HG03460 (cell line): ENCODE data around the gene SMAD3.
A peak's percentile ranks its signal among the peaks of the same experiment; 100 is the strongest.
"Not testable (repeated sequence)": the region's sequence is repeated elsewhere in the genome, so short reads cannot be mapped to it uniquely, and the experiment has no call there.

Source experiments
- ATAC-seq: cut with Tn5 transposase; IDR thresholded peaks from one replicate; pipeline ENCODE4 v1.9.1; 2021; ENCODE audit not compliant: unreplicated experiment

The SMAD3 gene

DNA sequence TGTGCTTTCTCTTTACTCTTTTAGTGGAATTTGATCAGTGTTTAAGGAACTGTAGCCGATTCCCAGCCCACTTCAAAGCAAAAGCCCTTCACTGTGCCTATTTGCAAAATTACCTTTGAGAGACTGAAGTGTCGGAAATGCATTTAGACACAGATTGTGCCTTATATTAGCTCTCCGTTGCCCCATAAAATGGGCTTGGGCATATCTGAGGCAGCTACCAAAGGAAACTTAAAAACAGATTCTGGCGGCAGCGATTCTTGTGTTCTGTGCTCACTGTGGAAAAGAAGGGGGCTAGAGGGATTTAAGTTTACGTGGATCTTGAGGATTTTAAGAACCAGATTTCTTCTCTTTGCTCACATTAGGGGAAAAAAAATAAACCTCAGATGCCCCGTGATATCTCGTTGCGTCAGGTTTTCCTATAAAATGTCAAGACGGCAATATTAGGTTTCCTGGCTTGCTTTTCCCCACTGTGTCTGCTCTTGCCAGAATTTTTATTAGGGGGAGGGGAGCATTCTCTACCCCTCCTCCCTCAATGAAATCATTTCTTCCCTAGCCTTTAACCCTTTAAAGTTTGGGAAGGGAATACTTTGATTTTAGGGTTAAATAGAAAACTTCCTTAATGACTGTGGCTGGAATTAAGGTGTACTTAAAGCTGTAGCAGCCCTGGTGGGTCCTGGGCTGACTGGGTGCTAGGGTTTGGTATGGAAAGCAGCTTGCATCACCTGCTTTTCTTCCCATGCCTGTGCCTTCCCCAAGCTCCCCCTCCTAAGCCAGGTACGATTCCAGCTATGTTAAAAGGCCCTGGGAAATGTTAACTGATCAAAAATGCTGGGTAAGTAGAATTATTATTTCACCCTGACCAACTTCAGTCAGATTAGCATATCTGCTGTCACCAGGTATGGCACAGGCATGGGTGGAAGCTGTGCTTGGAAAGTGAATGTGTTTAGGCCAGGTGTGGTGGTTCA, 73.8 kb downstream of the SMAD3 start:
- ATAC-seq = no peak

DNA sequence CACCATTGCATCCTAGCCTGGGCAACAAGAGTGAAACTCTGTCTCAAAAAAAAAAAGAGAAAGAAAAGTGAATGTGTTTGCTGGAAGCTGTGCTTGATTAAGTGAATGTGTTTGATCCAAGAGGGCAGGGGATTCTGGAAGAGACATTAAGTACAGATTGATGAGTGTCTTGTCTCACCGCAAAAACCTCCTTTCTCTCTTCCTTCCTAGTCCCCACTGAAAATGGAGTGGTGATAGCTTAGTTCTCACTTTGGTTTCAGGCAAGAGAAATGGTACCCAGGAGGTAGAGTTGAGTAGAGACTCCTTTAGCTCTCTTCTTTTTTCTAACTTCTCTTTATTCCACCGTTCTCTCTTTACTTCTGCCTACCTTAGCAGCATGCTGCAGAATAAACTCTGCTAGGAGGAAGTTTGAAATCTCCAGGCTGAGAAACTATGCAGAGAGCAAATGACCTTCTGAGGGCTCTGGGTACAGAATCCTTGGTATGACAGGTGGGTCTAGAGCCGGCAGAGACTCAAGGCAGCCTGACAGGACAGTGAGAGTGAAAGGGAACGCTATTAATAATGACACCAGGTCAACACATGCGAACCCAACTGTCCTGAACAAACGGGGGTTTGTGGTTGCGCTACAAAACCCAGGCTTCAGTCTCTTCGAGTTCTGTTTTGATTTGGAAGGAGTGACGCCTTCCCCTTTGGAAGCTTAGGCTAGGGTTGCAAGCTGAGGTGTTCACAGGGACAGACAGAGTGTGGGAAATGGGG, 74.9 kb downstream of the SMAD3 start:
- ATAC-seq = peak; percentile 61

DNA sequence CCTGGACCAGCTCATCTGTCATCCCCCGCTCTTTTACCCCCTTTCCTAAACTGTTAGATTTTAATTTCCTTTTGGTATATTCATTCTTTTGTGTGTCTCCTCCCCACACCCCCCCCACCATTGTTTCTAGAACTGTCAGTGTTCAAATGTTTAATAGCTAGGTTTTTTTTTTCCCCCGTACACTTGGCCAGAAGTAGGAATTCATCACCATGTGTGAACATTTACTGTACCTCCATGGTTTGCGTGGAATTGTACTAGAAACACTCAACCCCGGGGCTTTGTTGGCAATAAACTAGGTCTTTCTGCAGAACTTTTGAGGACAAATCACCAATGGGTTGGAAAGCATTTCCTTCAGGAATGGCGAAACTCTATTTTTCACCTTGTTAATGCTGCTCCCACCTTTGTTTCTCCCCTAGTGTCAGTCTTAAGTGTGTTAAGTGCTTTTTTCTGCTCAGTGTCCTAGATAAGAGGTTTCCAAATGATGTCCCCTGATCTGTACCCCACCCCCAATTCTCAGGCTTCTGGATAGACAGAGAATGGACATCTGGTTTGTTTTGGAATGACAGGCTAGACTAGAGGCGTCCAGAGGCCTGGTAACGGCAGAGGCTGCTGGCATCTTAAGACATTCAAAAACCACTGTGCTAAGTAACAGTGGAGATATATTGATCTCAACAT, 76.8 kb downstream of the SMAD3 start:
- ATAC-seq = no peak

DNA sequence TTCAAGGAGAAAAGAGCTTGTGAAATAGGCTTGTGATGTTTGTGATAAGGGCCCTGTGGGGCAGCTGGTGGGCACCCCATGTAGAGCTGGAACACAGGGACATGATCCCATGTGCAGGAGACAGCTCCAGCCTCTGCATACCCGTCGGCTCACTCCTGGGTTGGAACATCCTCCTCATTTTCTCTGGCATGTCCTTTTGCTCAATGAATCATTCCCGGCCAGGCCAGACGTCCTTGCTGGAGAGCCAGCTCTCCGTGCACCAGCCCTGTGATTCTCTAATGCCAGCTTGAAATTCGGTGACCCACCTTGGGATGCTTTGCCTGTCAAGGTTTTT, 77.3 kb downstream of the SMAD3 start:
- ATAC-seq = no peak

- no peak for ATAC-seq
Measured at GRCh38 chr15:67143646-67144045, 78.2 kb downstream of the SMAD3 start.

GRCh38 chr15:67144609-67145311, 79.4 kb downstream of the SMAD3 start:
- ATAC-seq = no peak

DNA sequence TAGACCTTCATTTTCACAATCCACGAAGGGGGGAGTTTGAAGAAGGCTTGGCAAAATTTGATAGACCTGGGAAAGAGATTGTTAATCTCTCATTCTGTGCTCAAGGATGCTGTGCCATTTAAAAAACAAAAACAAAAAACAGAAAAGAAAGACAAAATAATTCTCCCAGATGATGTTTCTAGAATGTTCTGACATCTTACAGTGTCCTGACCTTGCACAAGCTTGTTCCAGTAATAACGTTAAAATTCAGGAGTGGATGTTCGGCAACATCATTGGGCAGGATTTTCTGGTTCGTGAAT, 79.9 kb downstream of the SMAD3 start:
- ATAC-seq = no peak

DNA sequence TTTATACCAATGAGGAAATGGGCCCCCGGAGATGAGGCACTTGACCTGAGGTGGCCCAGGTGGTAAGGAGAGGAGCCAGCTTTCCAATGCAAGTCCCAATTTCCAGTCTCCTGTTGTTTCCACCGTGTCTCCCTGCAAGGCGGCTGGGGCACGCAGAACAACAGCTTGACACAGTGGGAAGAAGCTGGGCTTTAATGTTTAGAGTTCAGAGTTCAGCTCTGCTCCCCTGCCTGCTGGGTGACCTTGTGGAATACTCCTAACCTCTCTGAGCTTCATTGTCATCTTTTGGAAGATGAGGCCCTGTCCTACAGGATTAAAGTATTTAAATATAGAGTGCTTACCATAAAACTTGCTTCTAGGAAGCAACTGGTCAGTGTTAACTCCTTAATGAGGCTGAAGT, 80.3 kb downstream of the SMAD3 start:
- ATAC-seq = no peak

- ATAC-seq = no peak
Measured at GRCh38 chr15:67146234-67146633, 80.8 kb downstream of the SMAD3 start.

DNA sequence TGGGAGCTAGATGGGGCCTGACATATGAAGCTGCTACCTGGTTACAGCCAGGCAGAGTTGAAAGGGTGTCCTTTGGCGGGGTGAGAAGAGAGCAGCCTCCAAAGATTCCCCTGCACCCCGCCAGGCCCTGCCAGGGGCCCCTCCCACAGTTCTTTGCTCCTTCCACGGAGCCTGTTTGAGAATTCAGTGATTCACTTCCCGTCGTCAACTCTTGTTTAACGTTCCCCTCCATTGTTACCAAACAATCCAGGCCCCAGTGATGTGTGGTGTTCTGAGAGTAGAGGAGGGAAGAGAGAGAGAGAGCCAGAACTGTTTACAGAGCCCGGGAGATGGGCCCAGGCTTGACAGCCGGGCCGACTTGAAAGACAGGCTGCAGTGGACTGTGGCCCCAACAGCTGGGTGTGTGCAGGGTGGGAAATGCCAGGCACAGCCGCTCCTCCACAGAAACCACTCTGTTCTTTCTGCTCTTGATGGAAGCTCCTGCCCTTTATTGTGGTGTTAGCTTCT, 81.5 kb downstream of the SMAD3 start:
- ATAC-seq = no peak

DNA sequence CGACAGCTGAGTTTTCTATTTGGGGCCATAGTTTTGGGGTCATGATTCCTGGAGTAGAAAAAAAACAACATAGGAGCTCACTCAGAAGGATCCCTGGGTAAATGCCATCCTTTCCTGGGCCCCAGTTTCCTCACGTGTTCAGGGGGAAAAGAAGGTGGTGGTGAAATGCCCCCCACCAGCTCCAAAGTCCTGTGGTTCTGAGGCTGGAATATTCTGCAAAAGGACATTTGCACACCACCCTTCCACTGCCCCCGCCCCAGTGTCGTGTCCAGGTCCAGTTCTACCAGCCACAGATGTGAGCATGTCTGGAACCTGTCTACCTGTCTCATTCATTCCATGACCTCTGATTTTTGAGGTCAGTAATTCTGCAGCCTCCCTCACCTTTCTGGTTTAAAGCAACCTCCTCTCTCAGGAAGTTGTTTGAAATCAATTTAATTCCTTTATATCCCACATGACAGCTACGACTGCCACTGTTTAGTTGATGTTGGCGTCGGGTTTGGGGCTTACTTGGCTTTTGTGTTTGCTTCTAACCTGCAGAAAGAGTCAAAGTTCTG, 82.1 kb downstream of the SMAD3 start:
- ATAC-seq = no peak

DNA sequence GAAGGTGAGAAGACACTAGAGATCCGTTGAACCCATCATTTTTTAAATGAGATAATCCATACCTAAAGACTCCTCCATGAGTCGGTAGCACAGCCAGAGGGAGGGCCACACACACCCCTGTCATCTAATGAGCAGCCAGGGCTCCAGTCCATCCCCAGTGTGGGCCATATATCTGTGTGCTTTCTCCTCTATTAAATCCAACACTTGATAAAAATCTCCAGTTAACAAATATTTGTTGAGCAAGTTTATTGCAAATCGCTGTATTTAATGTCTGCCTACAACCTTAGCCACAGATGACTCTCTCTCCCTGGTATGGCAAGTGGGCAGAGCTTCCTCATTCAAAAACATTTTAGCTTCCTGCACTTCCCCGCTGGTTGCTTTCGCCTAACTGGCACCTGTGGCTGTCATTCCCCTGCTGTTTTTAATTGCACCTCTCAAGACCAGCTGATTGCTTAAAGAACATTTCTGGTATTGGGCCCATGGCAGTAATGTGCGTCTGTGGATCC, 82.8 kb downstream of the SMAD3 start:
- no peak for ATAC-seq

DNA sequence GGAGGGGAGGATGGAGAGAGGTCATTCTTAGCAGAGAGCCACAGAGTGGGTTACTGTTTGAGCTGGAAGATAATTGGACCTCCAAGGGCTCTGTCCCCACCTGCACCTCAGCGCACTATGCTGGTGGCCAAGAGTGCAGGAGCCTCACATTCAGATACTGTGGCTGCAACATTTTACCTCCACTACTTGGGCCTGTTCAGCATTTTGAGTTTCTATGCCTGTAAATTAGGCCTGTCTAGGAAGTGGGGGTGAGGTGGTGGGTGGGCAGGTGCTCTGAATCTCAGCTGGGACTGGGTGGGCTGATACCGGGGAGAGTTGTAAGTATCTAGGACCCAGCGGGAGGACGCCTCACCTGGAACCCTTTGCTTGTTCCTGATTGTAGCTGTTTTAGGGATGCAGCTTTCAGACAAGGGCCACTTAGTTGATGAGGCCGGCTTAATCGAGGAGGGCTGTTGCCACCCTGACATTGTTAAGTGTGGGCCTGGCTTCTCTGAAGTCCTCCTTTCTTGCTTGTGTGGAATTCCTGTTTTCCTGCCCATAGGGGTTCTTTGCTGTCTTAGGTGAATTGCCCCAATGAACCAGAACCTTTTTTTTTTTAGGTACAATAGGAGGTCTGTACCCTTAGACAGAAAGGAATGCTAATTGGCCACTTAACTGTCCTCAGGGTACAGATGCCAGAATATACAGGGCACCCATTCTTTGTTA, 83.8 kb downstream of the SMAD3 start:
- no peak for ATAC-seq

GRCh38 chr15:67149773-67150022, 84.3 kb downstream of the SMAD3 start:
- ATAC-seq = no peak

DNA sequence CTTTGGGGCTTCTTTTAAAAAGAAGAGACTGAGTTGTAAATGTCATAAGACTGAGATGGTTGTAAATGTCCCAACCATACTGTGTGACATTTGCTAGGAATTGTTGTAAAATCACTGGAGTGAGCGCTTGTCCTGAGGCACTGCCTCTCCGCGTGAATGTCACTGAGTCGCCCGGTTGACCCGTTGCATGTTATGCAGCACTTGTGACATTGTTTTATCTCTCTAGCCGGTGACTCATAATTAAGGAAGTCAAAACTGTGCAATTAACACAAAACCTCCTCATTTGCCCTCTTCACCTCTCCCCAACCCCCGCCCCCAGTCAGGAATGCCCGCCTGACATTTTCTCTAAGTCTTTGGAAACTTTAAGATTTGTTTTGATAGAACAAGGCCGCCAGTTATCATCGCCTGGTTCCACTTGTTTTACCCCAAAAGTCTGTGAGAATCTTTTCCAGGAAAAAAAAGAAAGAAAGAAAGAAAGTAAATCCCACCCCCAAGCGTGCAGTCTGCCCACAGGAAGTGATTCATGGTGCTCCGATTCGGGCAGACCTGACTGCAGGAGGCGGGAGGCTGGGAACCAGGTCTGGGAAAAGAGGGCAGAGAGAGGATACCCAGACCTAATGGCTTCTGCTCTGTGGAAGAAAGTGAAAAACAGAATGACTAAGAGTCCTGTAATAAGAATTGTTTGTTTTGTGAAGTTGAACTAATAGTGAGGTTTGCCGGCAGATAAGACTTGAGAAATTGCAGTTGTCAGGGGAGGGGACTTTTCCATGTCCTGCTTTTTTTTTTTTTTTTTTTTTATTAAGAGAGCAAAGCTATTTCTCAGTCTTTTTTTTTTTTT, 84.8 kb downstream of the SMAD3 start:
- ATAC-seq = no peak

GRCh38 chr15:67152429-67152828, 87.0 kb downstream of the SMAD3 start:
- no peak for ATAC-seq

DNA sequence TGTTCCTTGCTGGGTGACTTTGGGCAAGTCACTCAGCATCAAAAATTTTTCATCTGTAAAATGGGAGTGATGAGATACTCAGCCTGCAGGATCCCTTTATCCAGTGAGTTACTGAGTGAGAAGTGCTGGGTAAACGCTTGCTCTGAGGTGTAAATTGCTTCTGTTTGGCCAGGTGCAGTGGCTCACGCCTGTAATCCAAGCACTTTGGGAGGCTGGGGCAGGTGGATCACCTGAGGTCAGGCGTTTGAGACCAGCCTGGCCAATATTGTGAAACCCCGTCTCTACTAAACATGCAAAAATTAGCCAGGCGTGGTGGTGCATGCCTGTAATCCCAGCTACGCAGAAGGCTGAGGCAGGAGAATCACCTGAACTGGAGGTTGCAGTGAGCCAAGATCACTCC, 87.6 kb downstream of the SMAD3 start:
- ATAC-seq = not testable (repeated sequence)

GRCh38 chr15:67154249-67154648, 88.8 kb downstream of the SMAD3 start:
- no peak for ATAC-seq

GRCh38 chr15:67156426-67156825, 91.0 kb downstream of the SMAD3 start:
- ATAC-seq = no peak
